Measurements from ENCODE around the gene TGFBR1.
"Not testable (repeated sequence)": the region's sequence is repeated elsewhere in the genome, so short reads cannot be mapped to it uniquely, and the experiment has no call there.

Gene TGFBR1

GRCh38 chr9:99192786-99193465 is 88.0 kb downstream of the TGFBR1 start:
- no peak for DNase-seq

GRCh38 chr9:99193466-99193821 is 88.5 kb downstream of the TGFBR1 start:
- DNase-seq, result no peak

GRCh38 chr9:99196484-99196883 is 91.6 kb downstream of the TGFBR1 start:
- not testable (repeated sequence) for DNase-seq

- no peak for DNase-seq
Measured at GRCh38 chr9:99197124-99197630, 92.3 kb downstream of the TGFBR1 start.

GRCh38 chr9:99197987-99198386 is 93.1 kb downstream of the TGFBR1 start:
- no peak for DNase-seq

- no peak for DNase-seq
Measured at GRCh38 chr9:99199938-99200539, 95.1 kb downstream of the TGFBR1 start.

- no peak for DNase-seq
Measured at GRCh38 chr9:99201603-99202002, 96.7 kb downstream of the TGFBR1 start.
